WTC11 (cell line): Measurements from ENCODE around the gene STKLD1. TPM values are rescaled to one million over a fixed set of nuclear protein-coding genes. Genes with fewer than 3 reads are reported as not detected.

Experiments
- ATAC-seq: fragments of 200-7000 bp; cut with Tn5 transposase; 2 replicates; pipeline ENCODE4 v1.10.0; 2021; ENCODE audit warnings: mild to moderate bottlenecking, moderate library complexity
- CTCF ChIA-PET: fragments of 300-600 bp; sonication (Branson Sonifier 250); formaldehyde crosslinking; loops from one replicate; lab custom pipeline; 2021; ENCODE audit warnings: antibody characterized with exemption; lab: Charles Lee
- POLR2A ChIA-PET: fragments of 350-600 bp; sonication (Branson Sonifier 250); formaldehyde crosslinking; loops from one replicate; lab custom pipeline; 2021; ENCODE audit warnings: antibody characterized with exemption; lab: Charles Lee
- DNase-seq: peaks from one replicate; pipeline ENCODE4 v3.0.0; 2021; ENCODE audit warnings: low spot score
- H3K27ac Mint-ChIP-seq: 2 replicates; pipeline ENCODE4 v1.8.0; 2021; ENCODE audit warnings: mixed read lengths
- H3K27me3 Mint-ChIP-seq: 2 replicates; pipeline ENCODE4 v1.8.0; 2021; ENCODE audit warnings: low read depth, mild to moderate bottlenecking, moderate library complexity, mixed read lengths
- H3K36me3 Mint-ChIP-seq: 2 replicates; pipeline ENCODE4 v1.8.0; 2021; ENCODE audit warnings: mixed read lengths
- H3K4me1 Mint-ChIP-seq: 2 replicates; pipeline ENCODE4 v1.8.0; 2022; ENCODE audit warnings: mixed read lengths
- H3K4me3 Mint-ChIP-seq: 2 replicates; pipeline ENCODE4 v1.8.0; 2021; ENCODE audit warnings: mild to moderate bottlenecking, moderate library complexity, mixed read lengths
- H3K9me3 Mint-ChIP-seq: 2 replicates; pipeline ENCODE4 v1.8.0; 2021; ENCODE audit warnings: mixed read lengths
- CREM ChIP-seq: sonication (generic); formaldehyde crosslinking; IDR thresholded peaks from 2 replicates; pipeline ENCODE4 v1.8.1; 2022; ENCODE audit warnings: mild to moderate bottlenecking, missing genetic modification reagents, moderate library complexity
- FOXJ3 ChIP-seq: sonication (generic); formaldehyde crosslinking; IDR thresholded peaks from 2 replicates; pipeline ENCODE4 v1.9.0; 2021; ENCODE audit warnings: missing genetic modification reagents, mild to moderate bottlenecking, borderline replicate concordance
- FOXK1 ChIP-seq: sonication (generic); formaldehyde crosslinking; IDR thresholded peaks from 2 replicates; pipeline ENCODE4 v1.8.0; 2022; ENCODE audit warnings: mild to moderate bottlenecking, moderate library complexity, missing genetic modification reagents
- GABPB1 ChIP-seq: sonication (generic); formaldehyde crosslinking; IDR thresholded peaks from 2 replicates; pipeline ENCODE4 v1.8.1; 2023; ENCODE audit warnings: mild to moderate bottlenecking, missing genetic modification reagents
- GTF2I ChIP-seq: fragments of 250-450 bp; sonication (Bioruptor Pico); conservative IDR thresholded peaks from 2 replicates; pipeline ENCODE4 v1.4.0; 2021; ENCODE audit warnings: mild to moderate bottlenecking
- HMGXB4 ChIP-seq: sonication (generic); formaldehyde crosslinking; IDR thresholded peaks from 2 replicates; pipeline ENCODE4 v1.8.1; 2023; ENCODE audit warnings: mild to moderate bottlenecking, moderate library complexity, missing genetic modification reagents
- IRF2 ChIP-seq: sonication (generic); formaldehyde crosslinking; IDR thresholded peaks from 2 replicates; pipeline ENCODE4 v1.8.0; 2022; ENCODE audit warnings: low read depth, missing genetic modification reagents, borderline replicate concordance
- MXD4 ChIP-seq: fragments of 250-450 bp; sonication (Bioruptor Pico); IDR thresholded peaks from 2 replicates; pipeline ENCODE4 v1.8.0; 2021; ENCODE audit warnings: mild to moderate bottlenecking, moderate library complexity, borderline replicate concordance
- NFYB ChIP-seq: sonication (generic); formaldehyde crosslinking; conservative IDR thresholded peaks from 2 replicates; pipeline ENCODE4 v1.8.0; 2022; ENCODE audit warnings: low read depth, missing genetic modification reagents
- NR3C1 ChIP-seq: sonication (generic); formaldehyde crosslinking; conservative IDR thresholded peaks from 2 replicates; pipeline ENCODE4 v1.8.1; 2023; ENCODE audit warnings: low read depth, mild to moderate bottlenecking, missing genetic modification reagents
- RORB ChIP-seq: fragments of 250-450 bp; sonication (Bioruptor Pico); IDR thresholded peaks from 2 replicates; pipeline ENCODE4 v1.9.0; 2021; ENCODE audit warnings: mild to moderate bottlenecking
- TCF7 ChIP-seq: sonication (generic); formaldehyde crosslinking; IDR thresholded peaks from 2 replicates; pipeline ENCODE4 v1.8.0; 2022; ENCODE audit warnings: mild to moderate bottlenecking, low read depth, missing genetic modification reagents, moderate library complexity
- USF1 ChIP-seq: sonication (generic); formaldehyde crosslinking; IDR thresholded peaks from 2 replicates; pipeline ENCODE4 v1.8.0; 2022; ENCODE audit warnings: mild to moderate bottlenecking, missing genetic modification reagents
- USF2 ChIP-seq: sonication (generic); formaldehyde crosslinking; IDR thresholded peaks from 2 replicates; pipeline ENCODE4 v1.8.1; 2023; ENCODE audit warnings: mild to moderate bottlenecking, missing genetic modification reagents, moderate library complexity
- ZNF219 ChIP-seq: sonication (generic); formaldehyde crosslinking; IDR thresholded peaks from 2 replicates; pipeline ENCODE4 v1.8.0; 2023; ENCODE audit warnings: missing genetic modification reagents, mild to moderate bottlenecking, borderline replicate concordance
- ZNF423 ChIP-seq: fragments of 250-450 bp; sonication (Bioruptor Pico); IDR thresholded peaks from 2 replicates; pipeline ENCODE4 v2.1.2; 2022; ENCODE audit warnings: mild to moderate bottlenecking, moderate library complexity
- total RNA-seq: library from RNA; stranded (reverse); gene quantifications from 3 replicates; pipeline ENCODE4 v1.2.3, GENCODE V29; 2021
- TF ChIP-seq, protein P1 (sequence below): sonication (generic); formaldehyde crosslinking; IDR thresholded peaks from 2 replicates; pipeline ENCODE4 v1.8.1; 2023; ENCODE audit warnings: mild to moderate bottlenecking, missing genetic modification reagents
- TF ChIP-seq, protein P2 (sequence below): fragments of 250-450 bp; sonication (Bioruptor Pico); IDR thresholded peaks from 2 replicates; pipeline ENCODE4 v1.9.0; 2021; ENCODE audit warnings: mild to moderate bottlenecking
- TF ChIP-seq, protein P3 (sequence below): sonication (generic); formaldehyde crosslinking; IDR thresholded peaks from 2 replicates; pipeline ENCODE4 v1.8.0; 2022; ENCODE audit warnings: mild to moderate bottlenecking, missing genetic modification reagents
- TF ChIP-seq, protein P4 (sequence below): fragments of 250-450 bp; sonication (Bioruptor Pico); IDR thresholded peaks from 2 replicates; pipeline ENCODE4 v1.8.0; 2021; ENCODE audit warnings: mild to moderate bottlenecking
- TF ChIP-seq, protein P5 (sequence below): sonication (generic); formaldehyde crosslinking; IDR thresholded peaks from 2 replicates; pipeline ENCODE4 v1.8.1; 2022; ENCODE audit warnings: mild to moderate bottlenecking, missing genetic modification reagents, moderate library complexity, borderline replicate concordance

STKLD1 gene
- total RNA-seq, 1 experiment from 2014 or later, result 0.98 TPM

- H3K27me3 Mint-ChIP-seq, result peaks cover 9% of the 10 kb centered on the region
- H3K36me3 Mint-ChIP-seq, result peaks cover under 1% of the 10 kb centered on the region
- no peak overlapping the region for H3K27ac Mint-ChIP-seq
- H3K9me3 Mint-ChIP-seq, result peaks cover 7% of the 10 kb centered on the region; the same call in 1 of the 2 replicates
- no peak overlapping the region for H3K4me3 Mint-ChIP-seq
- DNase-seq, result no peak
- no peaks in the 10 kb centered on the region for H3K4me1 Mint-ChIP-seq
- ChIA-PET CTCF (interaction anchor here (1.5 to 2.4 kb wide), 3 partner anchors 10 to 124 kb away, joined by 3 to 13 read pairs (median 3); no protein-coding TSS in a partner anchor), POLR2A (no interaction called here)
- ATAC-seq, result no peak
- TF ChIP-seq, protein P1, sequence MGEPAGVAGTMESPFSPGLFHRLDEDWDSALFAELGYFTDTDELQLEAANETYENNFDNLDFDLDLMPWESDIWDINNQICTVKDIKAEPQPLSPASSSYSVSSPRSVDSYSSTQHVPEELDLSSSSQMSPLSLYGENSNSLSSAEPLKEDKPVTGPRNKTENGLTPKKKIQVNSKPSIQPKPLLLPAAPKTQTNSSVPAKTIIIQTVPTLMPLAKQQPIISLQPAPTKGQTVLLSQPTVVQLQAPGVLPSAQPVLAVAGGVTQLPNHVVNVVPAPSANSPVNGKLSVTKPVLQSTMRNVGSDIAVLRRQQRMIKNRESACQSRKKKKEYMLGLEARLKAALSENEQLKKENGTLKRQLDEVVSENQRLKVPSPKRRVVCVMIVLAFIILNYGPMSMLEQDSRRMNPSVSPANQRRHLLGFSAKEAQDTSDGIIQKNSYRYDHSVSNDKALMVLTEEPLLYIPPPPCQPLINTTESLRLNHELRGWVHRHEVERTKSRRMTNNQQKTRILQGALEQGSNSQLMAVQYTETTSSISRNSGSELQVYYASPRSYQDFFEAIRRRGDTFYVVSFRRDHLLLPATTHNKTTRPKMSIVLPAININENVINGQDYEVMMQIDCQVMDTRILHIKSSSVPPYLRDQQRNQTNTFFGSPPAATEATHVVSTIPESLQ (CRISPR knock-in tag), result no peak
- TF ChIP-seq, protein P2, sequence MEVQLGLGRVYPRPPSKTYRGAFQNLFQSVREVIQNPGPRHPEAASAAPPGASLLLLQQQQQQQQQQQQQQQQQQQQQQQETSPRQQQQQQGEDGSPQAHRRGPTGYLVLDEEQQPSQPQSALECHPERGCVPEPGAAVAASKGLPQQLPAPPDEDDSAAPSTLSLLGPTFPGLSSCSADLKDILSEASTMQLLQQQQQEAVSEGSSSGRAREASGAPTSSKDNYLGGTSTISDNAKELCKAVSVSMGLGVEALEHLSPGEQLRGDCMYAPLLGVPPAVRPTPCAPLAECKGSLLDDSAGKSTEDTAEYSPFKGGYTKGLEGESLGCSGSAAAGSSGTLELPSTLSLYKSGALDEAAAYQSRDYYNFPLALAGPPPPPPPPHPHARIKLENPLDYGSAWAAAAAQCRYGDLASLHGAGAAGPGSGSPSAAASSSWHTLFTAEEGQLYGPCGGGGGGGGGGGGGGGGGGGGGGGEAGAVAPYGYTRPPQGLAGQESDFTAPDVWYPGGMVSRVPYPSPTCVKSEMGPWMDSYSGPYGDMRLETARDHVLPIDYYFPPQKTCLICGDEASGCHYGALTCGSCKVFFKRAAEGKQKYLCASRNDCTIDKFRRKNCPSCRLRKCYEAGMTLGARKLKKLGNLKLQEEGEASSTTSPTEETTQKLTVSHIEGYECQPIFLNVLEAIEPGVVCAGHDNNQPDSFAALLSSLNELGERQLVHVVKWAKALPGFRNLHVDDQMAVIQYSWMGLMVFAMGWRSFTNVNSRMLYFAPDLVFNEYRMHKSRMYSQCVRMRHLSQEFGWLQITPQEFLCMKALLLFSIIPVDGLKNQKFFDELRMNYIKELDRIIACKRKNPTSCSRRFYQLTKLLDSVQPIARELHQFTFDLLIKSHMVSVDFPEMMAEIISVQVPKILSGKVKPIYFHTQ (CRISPR knock-in tag), result no peak
- TF ChIP-seq RORB (CRISPR knock-in tag) (no peak), GABPB1 (CRISPR knock-in tag) (no peak), USF2 (CRISPR knock-in tag) (no peak), NFYB (no peak), ZNF423 (CRISPR knock-in tag) (no peak), TCF7 (no peak)
- TF ChIP-seq, protein P3, sequence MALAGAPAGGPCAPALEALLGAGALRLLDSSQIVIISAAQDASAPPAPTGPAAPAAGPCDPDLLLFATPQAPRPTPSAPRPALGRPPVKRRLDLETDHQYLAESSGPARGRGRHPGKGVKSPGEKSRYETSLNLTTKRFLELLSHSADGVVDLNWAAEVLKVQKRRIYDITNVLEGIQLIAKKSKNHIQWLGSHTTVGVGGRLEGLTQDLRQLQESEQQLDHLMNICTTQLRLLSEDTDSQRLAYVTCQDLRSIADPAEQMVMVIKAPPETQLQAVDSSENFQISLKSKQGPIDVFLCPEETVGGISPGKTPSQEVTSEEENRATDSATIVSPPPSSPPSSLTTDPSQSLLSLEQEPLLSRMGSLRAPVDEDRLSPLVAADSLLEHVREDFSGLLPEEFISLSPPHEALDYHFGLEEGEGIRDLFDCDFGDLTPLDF (CRISPR knock-in tag), result no peak
Observed at GRCh38 chr9:133385452-133385851, 9.3 kb downstream of the STKLD1 start.

DNA sequence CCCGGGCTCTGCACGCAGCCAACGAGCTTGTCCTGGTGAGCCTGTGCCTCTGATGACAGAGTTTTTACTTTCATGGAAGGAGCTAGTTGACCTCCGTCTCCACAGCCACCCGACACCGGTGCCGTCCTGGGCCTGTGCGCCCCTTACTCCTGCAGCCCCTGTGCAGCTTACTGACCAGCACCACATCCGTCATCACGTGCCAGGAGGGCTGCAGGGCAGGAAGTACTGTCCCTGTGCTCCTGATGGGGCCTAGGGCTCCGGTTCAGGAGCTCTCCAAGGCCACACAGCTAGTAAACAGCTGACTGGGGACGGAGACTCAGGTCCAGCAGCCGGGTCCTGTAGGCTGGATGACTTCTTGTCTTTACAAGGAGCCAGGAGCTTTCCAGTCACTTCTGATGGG lies 10.2 kb downstream of the STKLD1 start:
- Mint-ChIP-seq H3K36me3 (peaks cover 5% of the 10 kb centered on the region), H3K4me1 (no peaks in the 10 kb centered on the region), H3K9me3 (peaks cover 12% of the 10 kb centered on the region), H3K4me3 (no peak overlapping the region), H3K27ac (no peak overlapping the region), H3K27me3 (peaks cover 13% of the 10 kb centered on the region)
- no peak for DNase-seq
- POLR2A ChIA-PET, result no interaction called here
- ATAC-seq, result no peak
- TF ChIP-seq MXD4 (no peak), IRF2 (CRISPR knock-in tag) (no peak), TCF7 (no peak), CREM (CRISPR knock-in tag) (no peak)
- CTCF ChIA-PET, result interaction anchor here (0.9 to 2.4 kb wide), 7 partner anchors 9 to 123 kb away, joined by 3 to 13 read pairs (median 3); no protein-coding TSS in a partner anchor

DNA sequence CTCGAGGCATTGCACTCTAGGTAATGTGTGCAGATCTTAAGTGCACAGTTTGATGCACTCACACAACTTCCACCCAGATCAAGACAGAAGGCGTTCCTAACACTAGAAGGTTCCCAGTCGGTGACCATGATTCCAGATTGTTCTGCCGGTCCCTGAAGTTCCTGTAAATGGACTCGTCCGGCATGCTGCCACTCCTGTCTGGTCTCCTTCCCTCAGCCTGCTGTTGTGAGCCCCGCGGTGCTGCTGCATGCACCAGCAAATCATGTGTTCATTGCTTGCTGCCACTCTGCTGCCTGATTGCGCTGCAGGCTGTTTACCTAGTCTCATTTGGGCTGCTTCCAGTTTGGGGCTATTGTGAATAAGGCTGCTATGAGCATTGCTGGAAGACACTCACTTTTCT lies 11.5 kb downstream of the STKLD1 start:
- ChIA-PET CTCF (interaction anchor here (1.7 kb wide), 1 partner anchor 45 kb away, joined by 5 read pairs; no protein-coding TSS in a partner anchor), POLR2A (no interaction called here)
- Mint-ChIP-seq H3K4me3 (no peak overlapping the region), H3K36me3 (peaks cover 5% of the 10 kb centered on the region), H3K4me1 (no peaks in the 10 kb centered on the region), H3K27ac (no peak overlapping the region), H3K27me3 (peaks cover 18% of the 10 kb centered on the region), H3K9me3 (peaks cover 16% of the 10 kb centered on the region)
- DNase-seq (no peak), ATAC-seq (no peak)
- TF ChIP-seq, protein P4, sequence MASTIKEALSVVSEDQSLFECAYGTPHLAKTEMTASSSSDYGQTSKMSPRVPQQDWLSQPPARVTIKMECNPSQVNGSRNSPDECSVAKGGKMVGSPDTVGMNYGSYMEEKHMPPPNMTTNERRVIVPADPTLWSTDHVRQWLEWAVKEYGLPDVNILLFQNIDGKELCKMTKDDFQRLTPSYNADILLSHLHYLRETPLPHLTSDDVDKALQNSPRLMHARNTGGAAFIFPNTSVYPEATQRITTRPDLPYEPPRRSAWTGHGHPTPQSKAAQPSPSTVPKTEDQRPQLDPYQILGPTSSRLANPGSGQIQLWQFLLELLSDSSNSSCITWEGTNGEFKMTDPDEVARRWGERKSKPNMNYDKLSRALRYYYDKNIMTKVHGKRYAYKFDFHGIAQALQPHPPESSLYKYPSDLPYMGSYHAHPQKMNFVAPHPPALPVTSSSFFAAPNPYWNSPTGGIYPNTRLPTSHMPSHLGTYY (CRISPR knock-in tag), result no peak
- no peak for TF ChIP-seq HMGXB4
- TF ChIP-seq, protein P5, sequence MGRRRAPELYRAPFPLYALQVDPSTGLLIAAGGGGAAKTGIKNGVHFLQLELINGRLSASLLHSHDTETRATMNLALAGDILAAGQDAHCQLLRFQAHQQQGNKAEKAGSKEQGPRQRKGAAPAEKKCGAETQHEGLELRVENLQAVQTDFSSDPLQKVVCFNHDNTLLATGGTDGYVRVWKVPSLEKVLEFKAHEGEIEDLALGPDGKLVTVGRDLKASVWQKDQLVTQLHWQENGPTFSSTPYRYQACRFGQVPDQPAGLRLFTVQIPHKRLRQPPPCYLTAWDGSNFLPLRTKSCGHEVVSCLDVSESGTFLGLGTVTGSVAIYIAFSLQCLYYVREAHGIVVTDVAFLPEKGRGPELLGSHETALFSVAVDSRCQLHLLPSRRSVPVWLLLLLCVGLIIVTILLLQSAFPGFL, result no peak
- TF ChIP-seq ZNF219 (CRISPR knock-in tag), result no peak
- no peak for TF ChIP-seq FOXK1 (CRISPR knock-in tag)
- TF ChIP-seq FOXJ3, result no peak
- TF ChIP-seq NR3C1, result no peak
- TF ChIP-seq GTF2I (CRISPR knock-in tag), result no peak
- no peak for TF ChIP-seq USF1 (CRISPR knock-in tag)
